ENCODE measurements around the gene HES7. TPM values are rescaled to one million over a fixed set of nuclear protein-coding genes. Genes with fewer than 3 reads are reported as not detected.
"Not testable (repeated sequence)": the region's sequence is repeated elsewhere in the genome, so short reads cannot be mapped to it uniquely, and the experiment has no call there.

HES7 gene
- 2.3 TPM for polyA plus RNA-seq (2012; ENCODE audit: insufficient read depth, insufficient read length)

- H3K4me3 ChIP-seq (ENCODE audit: low read length): peak within 1 kb of the TSS; percentile 83
- no peak for DNase-seq (ENCODE audit: low read depth, low spot score)
Observed at GRCh38 chr17:8123695-8124349, at the start of gene HES7. HES7 (minus strand) TSS chr17:8124106; CDS start chr17:8124084, 22 bp downstream.

GRCh38 chr17:8173056-8173870 is 49.4 kb upstream of the HES7 start:
- H3K4me3 ChIP-seq (ENCODE audit: low read length): peak overlapping the region; percentile 71
- peak; percentile 99 for DNase-seq (ENCODE audit: low read depth, low spot score)

DNA sequence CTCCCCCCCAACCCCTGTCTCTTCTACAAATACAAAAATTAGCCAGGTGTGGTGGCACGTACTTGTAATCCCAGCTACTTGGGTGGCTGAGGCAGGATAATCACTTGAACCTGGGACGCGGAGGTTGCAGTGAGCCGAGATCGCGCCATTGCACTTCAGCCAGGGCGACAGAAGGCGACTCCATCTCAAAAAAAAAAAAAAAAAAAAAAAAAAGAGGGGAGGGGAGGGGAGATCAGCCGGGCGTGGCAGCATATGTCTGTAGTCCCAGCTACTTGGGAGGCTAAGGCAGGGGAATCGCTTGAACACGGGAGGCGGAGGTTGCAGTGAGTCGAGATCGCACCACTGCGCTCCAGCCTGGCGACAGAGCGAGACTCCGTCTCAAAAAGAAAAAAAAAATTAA is 46.3 kb upstream of the HES7 start:
- H3K4me3 ChIP-seq (ENCODE audit: low read length); DNase-seq (ENCODE audit: low read depth, low spot score): not testable (repeated sequence)

GRCh38 chr17:8167526-8167925 is 43.6 kb upstream of the HES7 start:
- DNase-seq (ENCODE audit: low read depth, low spot score): no peak
- H3K4me3 ChIP-seq (ENCODE audit: low read length): no peak overlapping the region

GRCh38 chr17:8166731-8167130 is 42.8 kb upstream of the HES7 start:
- DNase-seq (ENCODE audit: low read depth, low spot score): no peak
- no peak overlapping the region for H3K4me3 ChIP-seq (ENCODE audit: low read length)

DNA sequence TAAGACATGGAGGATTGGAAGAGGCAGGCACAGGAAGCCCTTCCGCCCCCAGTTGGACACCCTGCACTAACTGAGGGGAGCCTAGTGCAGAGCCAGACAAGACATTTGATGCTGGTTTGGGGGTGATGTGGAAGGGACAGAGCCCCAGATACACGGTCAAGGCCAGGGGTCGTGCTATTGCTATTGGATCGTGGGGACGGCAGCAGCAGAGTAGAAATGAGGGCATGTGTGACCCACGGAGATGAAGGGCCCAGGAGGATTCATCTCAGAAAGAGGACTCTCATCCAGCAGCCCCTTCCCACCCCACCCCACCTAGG is 40.9 kb upstream of the HES7 start:
- H3K4me3 ChIP-seq (ENCODE audit: low read length): no peak overlapping the region; the same call in 1 of the 2 replicates
- DNase-seq (ENCODE audit: low read depth, low spot score): no peak

- H3K4me3 ChIP-seq (ENCODE audit: low read length): peak overlapping the region; percentile 60
- peak; percentile 69 for DNase-seq (ENCODE audit: low read depth, low spot score)
Observed at GRCh38 chr17:8163978-8164814, 40.3 kb upstream of the HES7 start.

- no peak for DNase-seq (ENCODE audit: low read depth, low spot score)
- peak overlapping the region; percentile 60 for H3K4me3 ChIP-seq (ENCODE audit: low read length)
Observed at GRCh38 chr17:8162997-8163977, 39.4 kb upstream of the HES7 start.

DNA sequence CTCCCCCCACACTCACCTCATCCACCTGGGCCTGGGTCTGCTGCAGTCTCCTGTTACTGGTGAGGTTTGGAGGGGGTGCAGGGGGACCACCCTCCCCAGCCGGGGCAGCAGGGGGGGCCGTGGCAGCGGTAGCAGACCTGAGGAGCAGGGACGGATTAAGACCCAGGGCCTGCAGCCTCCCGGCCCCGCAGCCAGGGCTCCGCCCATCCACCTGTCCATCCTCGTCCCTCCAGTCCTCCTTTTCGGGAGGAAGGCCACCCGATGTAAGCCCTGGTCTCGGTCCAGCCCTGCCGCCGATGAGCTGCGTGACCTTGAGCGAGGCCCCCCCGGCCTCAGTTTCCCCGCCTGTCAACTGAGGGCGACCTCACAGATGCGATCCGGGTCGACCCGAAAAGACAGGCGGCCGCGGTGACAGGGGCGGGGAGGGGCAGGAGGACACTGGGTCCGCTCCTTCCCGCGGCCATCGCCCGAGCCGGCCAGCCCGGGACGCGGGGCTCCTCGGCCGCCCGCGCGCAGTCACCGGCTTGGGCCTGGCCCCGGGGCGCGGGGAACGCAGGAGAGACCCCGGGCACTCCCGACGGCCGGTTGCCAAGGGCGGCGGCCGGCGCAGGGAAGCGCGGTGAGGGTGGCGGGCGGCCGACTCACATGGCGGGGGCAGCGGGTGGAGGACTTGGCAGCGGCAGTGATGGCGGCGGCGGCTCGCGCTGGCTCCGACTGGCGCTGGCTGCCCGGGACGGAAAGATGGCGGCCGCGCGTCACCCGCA is 38.5 kb upstream of the HES7 start, which contains the start of gene VAMP2:
VAMP2 (minus strand) TSS at position 716 of the 764 bp plus-strand sequence; CDS start at position 647, 69 bp downstream.
- H3K4me3 ChIP-seq (ENCODE audit: low read length): peak within 1 kb of the TSS; percentile 72
- no peak for DNase-seq (ENCODE audit: low read depth, low spot score)

DNA sequence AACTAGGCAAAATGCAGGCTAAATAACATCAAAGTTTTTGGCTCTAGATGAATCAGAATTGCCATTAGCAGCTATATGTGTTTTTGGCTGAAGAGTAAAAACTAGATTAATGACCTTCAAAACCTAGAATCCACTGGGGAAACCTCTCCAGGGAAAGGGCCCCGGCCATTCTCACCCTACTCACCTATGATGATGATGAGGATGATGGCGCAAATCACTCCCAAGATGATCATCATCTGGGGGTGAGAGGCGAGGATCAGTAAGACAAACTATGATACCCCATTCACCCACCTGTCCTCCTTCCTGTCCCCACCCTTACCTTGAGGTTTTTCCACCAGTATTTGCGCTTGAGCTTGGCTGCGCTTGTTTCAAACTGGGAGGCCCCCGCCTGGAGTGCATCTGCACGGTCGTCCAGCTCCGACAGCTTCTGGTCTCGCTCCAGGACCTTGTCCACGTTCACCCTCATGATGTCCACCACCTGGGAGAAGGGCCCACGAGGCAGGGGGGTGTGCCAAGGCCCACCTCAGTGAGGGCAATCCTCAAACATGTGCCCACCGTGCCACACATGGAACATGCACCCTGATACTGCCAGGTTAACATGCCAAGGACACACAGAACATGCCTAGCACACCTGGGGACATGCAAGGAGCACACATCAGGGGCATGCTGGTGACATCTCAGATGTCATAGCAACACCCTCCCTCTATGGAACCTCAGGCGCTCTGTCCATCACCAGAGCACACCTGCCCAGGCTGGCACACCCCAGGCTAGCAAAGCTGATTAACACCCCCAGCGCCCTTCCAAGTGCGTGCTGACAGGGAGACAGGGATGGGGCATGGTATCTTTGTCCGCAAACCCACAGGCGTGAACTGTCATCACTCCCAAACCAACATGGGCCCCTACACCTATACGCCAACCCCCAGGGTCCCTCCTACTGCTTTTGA is 37.7 kb upstream of the HES7 start:
- H3K4me3 ChIP-seq (ENCODE audit: low read length): peak overlapping the region; percentile 72
- no peak for DNase-seq (ENCODE audit: low read depth, low spot score)

DNA sequence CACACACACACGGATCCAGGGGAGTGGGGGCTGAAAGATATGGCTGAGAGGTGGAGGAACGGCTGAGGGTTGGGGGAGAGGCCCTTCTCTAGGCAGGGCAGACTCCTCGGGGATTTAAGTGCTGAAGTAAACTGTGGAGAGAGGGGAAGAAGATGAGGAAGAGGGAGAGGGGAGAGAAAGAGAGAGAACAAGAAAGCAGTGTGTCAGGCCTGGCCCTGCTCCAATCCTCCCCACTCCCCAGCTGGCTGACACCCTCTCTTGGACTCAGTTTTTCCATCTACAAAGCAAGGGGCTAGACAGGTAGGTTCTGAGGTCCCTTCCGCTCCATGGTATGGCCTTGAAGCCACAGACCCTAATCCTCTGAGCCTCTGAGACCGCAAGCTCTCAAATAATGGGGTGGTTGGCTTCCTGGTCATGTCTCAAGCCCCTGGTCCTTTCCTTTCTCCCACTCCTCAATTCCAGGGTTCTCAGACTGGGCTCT is 36.9 kb upstream of the HES7 start:
- H3K4me3 ChIP-seq (ENCODE audit: low read length): no peak overlapping the region
- DNase-seq (ENCODE audit: low read depth, low spot score): no peak

DNA sequence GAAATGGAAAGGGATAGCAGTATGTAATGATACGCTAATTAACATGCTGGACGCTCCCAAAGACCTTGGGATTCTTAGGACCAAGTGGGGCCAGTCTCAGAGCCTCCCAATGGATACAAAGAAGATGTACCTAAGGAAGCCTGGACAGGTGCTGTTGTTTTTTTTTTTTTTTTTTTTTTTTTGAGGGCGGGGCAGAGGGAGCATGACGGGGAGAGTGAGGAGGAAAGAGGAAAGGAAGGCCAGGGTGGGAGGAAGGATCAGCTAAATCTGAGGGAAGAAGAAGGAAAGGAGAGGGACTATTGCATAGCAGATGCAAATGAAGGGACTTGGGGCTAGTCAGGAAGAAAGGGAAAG is 36.3 kb upstream of the HES7 start:
- H3K4me3 ChIP-seq (ENCODE audit: low read length): no peak overlapping the region
- DNase-seq (ENCODE audit: low read depth, low spot score): no peak

GRCh38 chr17:8159459-8160223 is 35.7 kb upstream of the HES7 start:
- no peak overlapping the region for H3K4me3 ChIP-seq (ENCODE audit: low read length)
- DNase-seq (ENCODE audit: low read depth, low spot score): no peak

DNA sequence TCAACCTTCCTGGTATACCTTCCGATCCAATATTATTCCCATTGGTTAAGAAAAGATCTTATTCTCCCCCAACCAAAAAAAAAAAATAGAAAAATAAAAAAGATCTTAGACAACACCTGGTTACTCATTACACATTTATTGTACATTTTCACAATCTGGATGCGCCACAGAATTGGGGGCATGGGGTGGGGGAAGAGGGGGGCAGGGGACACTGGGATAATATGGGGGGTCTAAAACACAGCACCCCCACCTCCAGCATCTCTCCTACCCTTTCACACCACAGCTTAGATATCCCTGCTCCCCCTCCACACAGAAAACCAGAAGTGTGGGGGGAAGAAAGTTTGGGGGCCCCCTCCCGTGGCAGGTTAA is 35.1 kb upstream of the HES7 start:
- H3K4me3 ChIP-seq (ENCODE audit: low read length): no peak overlapping the region

DNA sequence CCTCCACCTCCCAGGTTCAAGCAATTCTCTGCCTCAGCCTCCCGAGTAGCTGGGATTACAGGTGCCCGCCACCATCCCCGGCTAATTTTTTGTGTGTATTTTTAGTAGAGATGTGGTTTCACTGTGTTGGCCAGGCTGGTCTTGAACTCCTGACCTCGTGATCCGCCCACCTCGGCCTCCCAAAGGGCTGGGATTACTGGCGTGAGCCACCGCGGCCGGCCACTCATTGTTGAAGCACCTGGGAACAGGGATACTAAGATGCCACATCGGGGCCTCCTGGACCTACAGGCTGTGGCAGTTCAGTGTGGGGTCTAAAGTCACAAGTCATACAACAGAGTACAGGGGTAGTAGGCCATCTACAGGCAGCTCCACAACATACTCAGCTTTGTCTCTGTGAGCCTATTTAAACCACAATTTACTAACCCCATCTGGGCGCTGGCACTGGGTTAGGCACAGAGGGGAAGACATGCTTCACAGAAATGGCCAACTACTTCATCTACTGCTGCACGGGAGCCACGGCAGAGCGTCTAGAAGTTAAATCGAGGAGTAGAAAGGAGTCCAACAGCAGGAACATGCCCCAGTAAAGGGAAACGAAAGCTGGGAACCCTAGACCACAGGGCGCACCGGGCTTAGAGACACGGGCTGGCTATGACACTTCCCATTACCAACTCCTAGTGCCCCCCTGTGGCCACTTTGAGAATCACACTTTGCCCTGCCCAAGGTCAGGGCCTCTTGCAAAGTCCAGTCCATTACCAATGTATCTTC is 34.5 kb upstream of the HES7 start:
- no peak overlapping the region for H3K4me3 ChIP-seq (ENCODE audit: low read length)
- peak; percentile 73 for DNase-seq (ENCODE audit: low read depth, low spot score)

More for the DNA sequence above, 35.1 kb upstream of the HES7 start:
- DNase-seq (ENCODE audit: low read depth, low spot score): no peak
